Mesothelial cell of epicardium (in vitro differentiated cells): Measurements from ENCODE around the gene KCNK16. TPM values are rescaled to one million over a fixed set of nuclear protein-coding genes. Genes with fewer than 3 reads are reported as not detected.

ENCODE experiments used
- DNase-seq, 2 experiments: peaks; one replicate each; pipeline ENCODE4 v3.0.0; 2021; ENCODE audit warnings: low spot score in 2 of 2; ENCODE audit not compliant: unreplicated experiment in 2 of 2
- H3K27ac Mint-ChIP-seq: 2 replicates; pipeline ENCODE4 v1.8.0; 2021; ENCODE audit warnings: mixed read lengths
- H3K27me3 Mint-ChIP-seq: 2 replicates; pipeline ENCODE4 v1.8.0; 2021; ENCODE audit warnings: low read depth, mixed read lengths
- H3K36me3 Mint-ChIP-seq: 2 replicates; pipeline ENCODE4 v1.8.0; 2021; ENCODE audit warnings: mixed read lengths
- H3K4me1 Mint-ChIP-seq: 2 replicates; pipeline ENCODE4 v1.8.0; 2021; ENCODE audit warnings: mixed read lengths
- H3K4me3 Mint-ChIP-seq: 2 replicates; pipeline ENCODE4 v1.8.0; 2021; ENCODE audit warnings: mild to moderate bottlenecking, moderate library complexity, mixed read lengths
- H3K9me3 Mint-ChIP-seq: 2 replicates; pipeline ENCODE4 v1.8.0; 2021; ENCODE audit warnings: mixed read lengths
- total RNA-seq: library from RNA; stranded (reverse); gene quantifications from 3 replicates; pipeline ENCODE4 v1.2.1, GENCODE V29; 2021
- TF ChIP-seq, protein P1 (sequence below): fragments of 200-600 bp; sonication (generic); IDR thresholded peaks from one replicate; pipeline ENCODE4 v1.5.0; 2021; ENCODE audit warnings: antibody characterized with exemption; ENCODE audit not compliant: unreplicated experiment

Gene KCNK16
- total RNA-seq, 1 donor from 2014 or later: not detected

DNA sequence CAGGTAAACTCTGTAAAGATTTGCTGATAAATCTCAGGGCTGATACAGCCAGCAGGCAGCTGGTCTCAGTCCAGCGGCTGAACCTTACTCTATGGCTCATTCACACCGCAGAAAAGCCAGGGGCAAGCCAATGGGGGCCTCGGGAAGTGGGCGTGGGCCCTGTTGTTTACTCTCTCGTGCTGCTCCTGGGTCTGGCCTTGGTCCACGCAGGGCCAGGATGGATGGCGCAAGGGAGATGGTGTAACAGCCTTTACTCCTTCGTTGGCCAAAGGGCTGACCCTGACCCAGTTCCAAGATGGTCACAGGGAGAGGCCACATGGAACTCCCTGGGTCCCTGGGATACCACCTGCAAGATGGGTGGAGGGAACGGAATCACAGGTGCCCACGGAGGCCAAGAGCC lies 24.4 kb downstream of the KCNK16 start:
- Mint-ChIP-seq H3K4me1 (no peaks in the 10 kb centered on the region), H3K27me3 (peaks cover 29% of the 10 kb centered on the region), H3K36me3 (no peaks in the 10 kb centered on the region)

DNA sequence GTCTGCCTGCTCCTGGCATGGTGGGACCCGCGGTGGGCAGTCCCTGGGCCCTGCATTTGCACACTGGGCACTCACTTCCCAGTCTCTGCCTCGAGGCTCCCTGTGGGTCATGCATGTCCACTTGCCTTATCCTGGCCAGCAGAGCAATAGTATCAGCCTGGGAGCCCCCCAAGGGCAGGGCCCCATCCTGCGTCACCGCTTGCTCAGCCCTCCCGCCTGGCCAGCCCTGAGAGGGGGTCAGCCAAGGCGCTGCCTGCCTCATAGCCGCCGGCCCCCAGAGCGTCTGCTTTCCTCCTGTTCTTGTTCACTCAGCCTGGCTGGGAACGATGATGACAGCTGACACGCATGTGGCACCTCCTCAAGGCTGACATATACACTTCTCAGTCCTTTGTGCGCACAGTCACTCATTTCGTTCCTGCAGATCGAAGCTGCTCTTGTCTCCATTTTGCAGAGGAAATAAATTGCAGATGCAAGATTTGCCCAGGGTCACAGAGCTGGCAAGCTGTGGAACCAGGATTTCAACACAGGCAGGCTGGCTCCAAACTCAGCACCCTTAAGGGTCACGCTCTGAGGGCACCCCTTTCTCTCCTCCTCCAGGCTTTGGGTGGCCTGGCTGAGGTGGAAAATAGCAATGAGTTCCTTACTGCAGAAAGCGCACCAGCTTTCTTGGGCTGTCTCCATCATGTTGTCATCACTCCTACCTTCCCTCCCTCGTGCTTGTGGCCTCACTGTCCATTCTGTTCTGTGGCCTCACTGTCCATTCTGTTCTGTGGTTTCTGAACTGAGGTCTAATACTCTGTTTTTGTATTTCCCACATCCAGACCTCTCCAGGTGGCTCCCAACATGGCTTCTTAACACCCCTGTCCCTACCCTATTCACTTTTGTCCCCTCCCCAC lies 25.5 kb downstream of the KCNK16 start:
- Mint-ChIP-seq H3K27me3 (peaks cover 34% of the 10 kb centered on the region), H3K9me3 (no peaks in the 10 kb centered on the region), H3K27ac (no peak overlapping the region), H3K36me3 (no peaks in the 10 kb centered on the region), H3K4me1 (no peaks in the 10 kb centered on the region), H3K4me3 (no peak overlapping the region)
- no peak for DNase-seq
- TF ChIP-seq, protein P1, sequence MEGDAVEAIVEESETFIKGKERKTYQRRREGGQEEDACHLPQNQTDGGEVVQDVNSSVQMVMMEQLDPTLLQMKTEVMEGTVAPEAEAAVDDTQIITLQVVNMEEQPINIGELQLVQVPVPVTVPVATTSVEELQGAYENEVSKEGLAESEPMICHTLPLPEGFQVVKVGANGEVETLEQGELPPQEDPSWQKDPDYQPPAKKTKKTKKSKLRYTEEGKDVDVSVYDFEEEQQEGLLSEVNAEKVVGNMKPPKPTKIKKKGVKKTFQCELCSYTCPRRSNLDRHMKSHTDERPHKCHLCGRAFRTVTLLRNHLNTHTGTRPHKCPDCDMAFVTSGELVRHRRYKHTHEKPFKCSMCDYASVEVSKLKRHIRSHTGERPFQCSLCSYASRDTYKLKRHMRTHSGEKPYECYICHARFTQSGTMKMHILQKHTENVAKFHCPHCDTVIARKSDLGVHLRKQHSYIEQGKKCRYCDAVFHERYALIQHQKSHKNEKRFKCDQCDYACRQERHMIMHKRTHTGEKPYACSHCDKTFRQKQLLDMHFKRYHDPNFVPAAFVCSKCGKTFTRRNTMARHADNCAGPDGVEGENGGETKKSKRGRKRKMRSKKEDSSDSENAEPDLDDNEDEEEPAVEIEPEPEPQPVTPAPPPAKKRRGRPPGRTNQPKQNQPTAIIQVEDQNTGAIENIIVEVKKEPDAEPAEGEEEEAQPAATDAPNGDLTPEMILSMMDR: no peak

More for the DNA sequence above, 24.4 kb downstream of the KCNK16 start:
- Mint-ChIP-seq H3K27ac (no peak overlapping the region), H3K4me3 (no peak overlapping the region), H3K9me3 (no peaks in the 10 kb centered on the region)
- no peak for DNase-seq
- TF ChIP-seq, protein P1: no peak

DNA sequence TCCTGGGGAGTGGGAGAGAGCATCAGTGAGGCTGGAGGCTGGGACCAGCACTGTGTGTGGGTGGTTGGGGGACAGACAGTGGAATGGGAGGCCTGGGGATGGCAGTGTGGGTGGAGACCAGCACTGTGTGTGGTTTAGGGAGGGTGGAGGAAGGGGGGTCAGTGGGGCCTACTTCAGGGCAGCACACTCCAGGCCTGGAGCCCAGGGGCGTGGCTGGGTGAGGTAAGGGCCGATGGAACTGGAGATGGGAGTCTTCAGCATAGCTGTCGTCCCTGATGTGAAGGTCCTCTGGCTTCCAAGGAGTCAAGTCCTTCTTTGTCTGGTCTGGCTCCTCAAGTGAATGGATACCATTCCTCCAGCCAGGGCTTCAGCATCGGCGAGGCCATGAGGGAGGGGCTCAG lies 26.9 kb downstream of the KCNK16 start:
- Mint-ChIP-seq H3K36me3 (no peaks in the 10 kb centered on the region), H3K9me3 (no peaks in the 10 kb centered on the region), H3K27ac (no peak overlapping the region), H3K27me3 (peaks cover 40% of the 10 kb centered on the region), H3K4me1 (no peaks in the 10 kb centered on the region), H3K4me3 (no peak overlapping the region)
- TF ChIP-seq, protein P1: no peak
- DNase-seq: no peak

DNA sequence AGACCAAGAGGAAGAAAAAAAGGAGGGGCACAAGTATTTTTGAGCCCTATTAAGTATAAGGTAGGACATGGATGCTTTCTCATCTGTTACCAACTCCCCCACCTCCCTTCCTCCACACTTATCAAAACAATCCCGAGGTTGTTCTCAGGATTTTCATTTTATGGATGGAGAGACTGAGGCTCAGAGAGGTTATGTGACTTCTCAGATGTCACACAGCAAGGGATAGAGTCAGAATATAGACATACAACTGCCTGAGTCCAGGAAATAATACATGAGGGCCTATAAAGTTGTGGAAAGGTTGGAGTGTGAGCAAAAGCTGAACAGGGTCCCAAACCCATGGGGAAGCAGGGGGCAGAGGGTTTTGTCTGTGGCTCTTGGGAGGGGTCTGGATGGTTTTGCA lies 27.6 kb downstream of the KCNK16 start:
- Mint-ChIP-seq H3K4me3 (no peak overlapping the region), H3K9me3 (no peaks in the 10 kb centered on the region), H3K27me3 (peaks cover 35% of the 10 kb centered on the region), H3K36me3 (no peaks in the 10 kb centered on the region), H3K4me1 (no peaks in the 10 kb centered on the region), H3K27ac (no peak overlapping the region)
- no peak for DNase-seq
- TF ChIP-seq, protein P1: no peak

DNA sequence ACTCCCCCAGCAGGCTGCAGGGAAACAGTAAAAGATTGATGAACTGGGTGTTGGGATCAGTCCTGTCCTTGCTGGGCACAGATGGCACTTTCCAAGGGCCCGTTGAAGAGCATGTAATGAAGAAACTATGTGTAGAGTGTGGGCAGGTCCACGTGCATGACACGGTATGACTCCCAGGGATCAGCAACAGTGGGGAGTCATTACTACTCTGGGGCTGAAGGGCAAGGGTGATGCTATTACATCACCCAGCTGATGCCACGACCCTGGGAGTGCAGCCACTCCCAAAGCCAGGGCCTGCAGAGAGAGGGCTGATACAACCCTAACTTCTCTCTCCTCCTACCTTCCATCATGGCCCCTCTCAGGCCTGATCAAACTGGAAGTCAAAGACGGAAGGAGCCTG lies 28.4 kb downstream of the KCNK16 start:
- Mint-ChIP-seq H3K27me3 (peaks cover 35% of the 10 kb centered on the region), H3K9me3 (no peaks in the 10 kb centered on the region), H3K4me3 (no peak overlapping the region), H3K36me3 (no peaks in the 10 kb centered on the region), H3K27ac (no peak overlapping the region), H3K4me1 (no peaks in the 10 kb centered on the region)
- no peak for DNase-seq
- TF ChIP-seq, protein P1: no peak
